ENCODE data around the gene WDFY3.

Gene WDFY3

GRCh38 chr4:84644087-84644486, 322.4 kb downstream of the WDFY3 start:
- no peak overlapping the region for H3K4me3 ChIP-seq (replicated peaks; ENCODE audit: insufficient read depth, low read length)
- no peak for DNase-seq (ENCODE audit: low read depth in 1 of 2, low spot score in 1 of 2)
- no peak overlapping the region for H3K27ac ChIP-seq (replicated peaks)
- TF ChIP-seq CTCF (IDR thresholded peaks at IDR 0.05; ENCODE audit: insufficient read depth, low read length) (no peak), REST (IDR thresholded peaks at IDR 0.05; ENCODE audit: insufficient replicate concordance, low read depth) (no peak), SPI1 (IDR thresholded peaks at IDR 0.05; ENCODE audit: borderline replicate concordance, low read depth) (no peak), GABPA (IDR thresholded peaks at IDR 0.05; ENCODE audit: low read depth) (no peak), POLR2AphosphoS5 (IDR thresholded peaks at IDR 0.05; ENCODE audit: low read depth) (no peak)
- H3K27me3 ChIP-seq (ENCODE audit: insufficient read depth, poor library complexity, severe bottlenecking), result no peaks in the 10 kb centered on the region

- Histone ChIP-seq H3K4me3 (replicated peaks; ENCODE audit: insufficient read depth, low read length) (no peak overlapping the region), H3K27ac (replicated peaks) (no peak overlapping the region)
- DNase-seq (ENCODE audit: low read depth in 1 of 2, low spot score in 1 of 2), result no peak
Observed at GRCh38 chr4:84639145-84639544, 327.3 kb downstream of the WDFY3 start.

GRCh38 chr4:84638092-84638491, 328.4 kb downstream of the WDFY3 start:
- TF ChIP-seq REST (IDR thresholded peaks at IDR 0.05; ENCODE audit: insufficient replicate concordance, low read depth), result no peak
- TF ChIP-seq GABPA (IDR thresholded peaks at IDR 0.05; ENCODE audit: low read depth), result no peak
- no peak for TF ChIP-seq POLR2AphosphoS5 (IDR thresholded peaks at IDR 0.05; ENCODE audit: low read depth)
- TF ChIP-seq CTCF (IDR thresholded peaks at IDR 0.05; ENCODE audit: insufficient read depth, low read length), result no peak
- DNase-seq (ENCODE audit: low read depth in 1 of 2, low spot score in 1 of 2), result no peak
- no peak overlapping the region for H3K27ac ChIP-seq (replicated peaks)
- no peaks in the 10 kb centered on the region for H3K27me3 ChIP-seq (ENCODE audit: insufficient read depth, poor library complexity, severe bottlenecking)
- no peak overlapping the region for H3K4me3 ChIP-seq (replicated peaks; ENCODE audit: insufficient read depth, low read length)

More at GRCh38 chr4:84639145-84639544, 327.3 kb downstream of the WDFY3 start:
- no peaks in the 10 kb centered on the region for H3K27me3 ChIP-seq (ENCODE audit: insufficient read depth, poor library complexity, severe bottlenecking)
- TF ChIP-seq CTCF (IDR thresholded peaks at IDR 0.05; ENCODE audit: insufficient read depth, low read length) (no peak), SPI1 (IDR thresholded peaks at IDR 0.05; ENCODE audit: borderline replicate concordance, low read depth) (no peak)

- H3K4me3 ChIP-seq (replicated peaks; ENCODE audit: insufficient read depth, low read length), result no peak overlapping the region
- no peak for DNase-seq (ENCODE audit: low read depth in 1 of 2, low spot score in 1 of 2)
- H3K27ac ChIP-seq (replicated peaks), result no peak overlapping the region
- TF ChIP-seq GABPA (IDR thresholded peaks at IDR 0.05; ENCODE audit: low read depth) (no peak), SPI1 (IDR thresholded peaks at IDR 0.05; ENCODE audit: borderline replicate concordance, low read depth) (no peak)
- no peaks in the 10 kb centered on the region for H3K27me3 ChIP-seq (ENCODE audit: insufficient read depth, poor library complexity, severe bottlenecking)
Observed at GRCh38 chr4:84634961-84635360, 331.5 kb downstream of the WDFY3 start.

Data from HL-60 (cell line).